Hepatocyte (in vitro differentiated cells): Measurements from ENCODE around the gene CRY1. TPM values are rescaled to one million over a fixed set of nuclear protein-coding genes. Genes with fewer than 3 reads are reported as not detected.

Source experiments
- DNase-seq: peaks from one replicate; pipeline ENCODE4 v3.0.0-alpha.2; 2016; ENCODE audit warnings: low spot score
- H2AFZ ChIP-seq: fragments of 200-600 bp; sonication (generic); 2 replicates; pipeline ENCODE4 v1.6.0; 2016; ENCODE audit warnings: antibody characterized with exemption, mild to moderate bottlenecking
- H3K27ac ChIP-seq: fragments of 200-600 bp; sonication (generic); 2 replicates; pipeline ENCODE4 v1.5.1; 2016; ENCODE audit warnings: mild to moderate bottlenecking
- H3K27me3 ChIP-seq: fragments of 200-600 bp; sonication (generic); 2 replicates; pipeline ENCODE4 v1.6.1; 2016
- H3K36me3 ChIP-seq: fragments of 200-600 bp; sonication (generic); replicated peaks from 2 replicates; pipeline ENCODE4 v1.5.1; 2016; ENCODE audit warnings: low read depth; ENCODE audit not compliant: insufficient read depth
- H3K4me1 ChIP-seq: fragments of 200-600 bp; sonication (generic); 2 replicates; pipeline ENCODE4 v1.5.1; 2016; ENCODE audit warnings: mild to moderate bottlenecking, moderate library complexity; ENCODE audit not compliant: insufficient read depth
- H3K4me2 ChIP-seq: fragments of 200-600 bp; sonication (generic); 2 replicates; pipeline ENCODE4 v1.6.0; 2016
- H3K4me3 ChIP-seq: fragments of 200-600 bp; sonication (generic); 2 replicates; pipeline ENCODE4 v1.5.1; 2016; ENCODE audit warnings: mild to moderate bottlenecking
- H3K79me2 ChIP-seq: fragments of 200-600 bp; sonication (generic); 2 replicates; pipeline ENCODE4 v1.6.0; 2017; ENCODE audit warnings: mild to moderate bottlenecking
- H3K9me2 ChIP-seq: fragments of 200-600 bp; sonication (generic); replicated peaks from 2 replicates; pipeline ENCODE4 v1.6.0; 2017; ENCODE audit warnings: mild to moderate bottlenecking; ENCODE audit not compliant: insufficient read depth
- H3K9me3 ChIP-seq: fragments of 200-600 bp; sonication (generic); 2 replicates; pipeline ENCODE4 v1.5.1; 2016; ENCODE audit warnings: low read depth, mild to moderate bottlenecking
- H4K20me1 ChIP-seq: fragments of 200-600 bp; sonication (generic); 2 replicates; pipeline ENCODE4 v1.6.0; 2016; ENCODE audit warnings: mild to moderate bottlenecking; ENCODE audit not compliant: insufficient read depth, poor library complexity, severe bottlenecking
- EZH2 ChIP-seq: fragments of 200-600 bp; sonication (generic); IDR thresholded peaks from 2 replicates; pipeline ENCODE4 v1.6.1; 2016; ENCODE audit warnings: antibody characterized with exemption, mild to moderate bottlenecking, borderline replicate concordance
- EZH2phosphoT487 ChIP-seq: fragments of 200-600 bp; sonication (generic); IDR thresholded peaks from one replicate; pipeline ENCODE4 v1.6.1; 2018; ENCODE audit warnings: antibody characterized with exemption, mild to moderate bottlenecking, low read depth, moderate library complexity; ENCODE audit not compliant: unreplicated experiment, severe bottlenecking
- WGBS: methylation state at CpG from one replicate; pipeline ENCODE4 v1.1.6; 2016; ENCODE audit warnings: low lambda C conversion rate; ENCODE audit errors: missing lambda C conversion rate; 5-methylcytosine and 5-hydroxymethylcytosine counted together
- polyA plus RNA-seq: library from polyadenylated mRNA; unstranded; fragments of >200 nt; fragmentation: Nextera tagmentation; extraction: Ambion mirVana; gene quantifications from 2 replicates; pipeline ENCODE4 v1.2.1, GENCODE V29; 2016
- total RNA-seq: library from RNA; depleted of rRNA; stranded (reverse); fragments of >200 nt; gene quantifications from 2 replicates; pipeline ENCODE4 v1.2.3, GENCODE V29; 2014
- TF ChIP-seq, protein P1 (sequence below): fragments of 200-600 bp; sonication (generic); IDR thresholded peaks from 2 replicates; pipeline ENCODE4 v1.5.1; 2016; ENCODE audit warnings: antibody characterized with exemption, mild to moderate bottlenecking; ENCODE audit not compliant: poor library complexity

CRY1 gene
- total and polyA plus RNA-seq, 2 experiments from 2014 or later = 29.1 to 34.6 TPM

DNA sequence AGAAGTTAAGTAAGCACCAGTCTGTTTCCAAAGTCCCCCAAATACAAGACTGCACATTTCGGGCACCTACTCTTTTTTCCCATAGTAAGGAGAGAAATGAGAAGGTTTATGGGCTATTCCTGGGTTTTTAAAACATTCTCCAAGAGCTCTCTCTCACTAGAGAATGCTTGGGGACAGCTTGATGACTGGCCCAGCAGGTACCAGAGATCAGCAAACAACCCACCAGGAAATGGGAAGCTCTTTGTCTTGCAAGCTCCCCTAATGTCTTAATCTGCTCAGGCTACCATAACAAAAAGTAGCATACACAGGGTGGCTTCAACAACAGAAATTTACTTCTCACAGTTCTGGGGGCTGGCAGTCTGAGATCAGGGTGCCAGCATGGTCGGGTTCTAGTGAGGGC lies 41.8 kb upstream of the CRY1 start:
- no peaks in the 10 kb centered on the region for H3K27me3 ChIP-seq
- no peak overlapping the region for H3K27ac ChIP-seq
- H3K36me3 ChIP-seq = no peaks in the 10 kb centered on the region
- H3K79me2 ChIP-seq = no peaks in the 10 kb centered on the region
- H3K9me3 ChIP-seq = no peaks in the 10 kb centered on the region
- no peaks in the 10 kb centered on the region for H4K20me1 ChIP-seq
- H3K4me2 ChIP-seq = no peak overlapping the region
- no peaks in the 10 kb centered on the region for H3K9me2 ChIP-seq
- H3K4me1 ChIP-seq = no peaks in the 10 kb centered on the region
- H3K4me3 ChIP-seq = no peak overlapping the region
- no peak for DNase-seq
- H2AFZ ChIP-seq = no peak overlapping the region
- 96% methylated on average over 2 of the region's 2 CpGs for WGBS
- TF ChIP-seq EZH2 (no peak), EZH2phosphoT487 (no peak)
- TF ChIP-seq, protein P1, sequence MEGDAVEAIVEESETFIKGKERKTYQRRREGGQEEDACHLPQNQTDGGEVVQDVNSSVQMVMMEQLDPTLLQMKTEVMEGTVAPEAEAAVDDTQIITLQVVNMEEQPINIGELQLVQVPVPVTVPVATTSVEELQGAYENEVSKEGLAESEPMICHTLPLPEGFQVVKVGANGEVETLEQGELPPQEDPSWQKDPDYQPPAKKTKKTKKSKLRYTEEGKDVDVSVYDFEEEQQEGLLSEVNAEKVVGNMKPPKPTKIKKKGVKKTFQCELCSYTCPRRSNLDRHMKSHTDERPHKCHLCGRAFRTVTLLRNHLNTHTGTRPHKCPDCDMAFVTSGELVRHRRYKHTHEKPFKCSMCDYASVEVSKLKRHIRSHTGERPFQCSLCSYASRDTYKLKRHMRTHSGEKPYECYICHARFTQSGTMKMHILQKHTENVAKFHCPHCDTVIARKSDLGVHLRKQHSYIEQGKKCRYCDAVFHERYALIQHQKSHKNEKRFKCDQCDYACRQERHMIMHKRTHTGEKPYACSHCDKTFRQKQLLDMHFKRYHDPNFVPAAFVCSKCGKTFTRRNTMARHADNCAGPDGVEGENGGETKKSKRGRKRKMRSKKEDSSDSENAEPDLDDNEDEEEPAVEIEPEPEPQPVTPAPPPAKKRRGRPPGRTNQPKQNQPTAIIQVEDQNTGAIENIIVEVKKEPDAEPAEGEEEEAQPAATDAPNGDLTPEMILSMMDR = no peak

DNA sequence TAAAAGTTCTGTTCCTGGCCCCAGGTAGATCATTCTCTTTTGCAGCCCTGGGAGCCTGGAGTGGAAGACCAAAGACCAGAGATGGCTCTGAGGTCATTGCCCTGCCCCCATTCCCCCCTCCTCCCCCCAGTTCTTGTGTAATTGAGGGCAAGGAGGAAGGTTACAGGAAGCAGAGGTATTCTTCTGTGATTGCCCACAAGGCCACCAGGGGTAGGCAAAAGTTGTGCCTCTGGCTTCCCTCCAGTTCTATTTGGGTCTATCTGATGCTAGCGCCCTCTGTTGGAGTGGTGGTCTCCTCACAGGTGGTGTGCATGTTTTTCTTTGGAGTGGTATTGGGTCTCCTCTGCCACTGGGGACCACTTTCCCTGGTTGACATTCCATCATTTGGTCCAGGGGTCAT lies 41.2 kb upstream of the CRY1 start:
- Histone ChIP-seq H3K4me3 (no peak overlapping the region), H3K4me2 (no peak overlapping the region), H3K9me2 (no peaks in the 10 kb centered on the region), H3K79me2 (no peaks in the 10 kb centered on the region), H2AFZ (no peak overlapping the region), H3K27me3 (no peaks in the 10 kb centered on the region), H3K36me3 (no peaks in the 10 kb centered on the region), H4K20me1 (no peaks in the 10 kb centered on the region), H3K27ac (no peak overlapping the region), H3K9me3 (no peaks in the 10 kb centered on the region), H3K4me1 (no peaks in the 10 kb centered on the region)
- DNase-seq = peak; percentile 16
- TF ChIP-seq, protein P1 = peak; percentile 12
- TF ChIP-seq EZH2phosphoT487 = no peak
- WGBS = 100% methylated on average over 1 of the region's 1 CpG

DNA sequence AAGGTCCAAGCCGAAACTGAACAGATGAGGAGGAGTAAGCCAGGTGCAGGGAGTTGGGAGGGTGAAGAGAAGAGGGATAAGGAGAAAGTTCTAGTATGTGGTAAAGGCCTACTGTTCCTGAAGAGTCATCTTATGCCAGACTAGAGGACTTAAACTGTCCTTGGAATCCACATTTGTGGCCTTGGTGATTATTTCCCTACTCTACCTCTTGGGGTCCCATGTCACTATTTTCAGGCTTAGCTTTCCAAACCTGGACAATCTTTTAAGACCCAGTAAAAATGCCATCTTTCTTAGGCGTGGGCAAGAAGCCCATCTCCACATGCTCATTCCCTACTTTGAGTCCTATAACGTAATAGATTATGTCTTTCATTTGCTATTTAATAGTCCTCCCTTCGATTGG lies 40.1 kb upstream of the CRY1 start:
- H3K9me2 ChIP-seq = no peaks in the 10 kb centered on the region
- no peak overlapping the region for H3K4me3 ChIP-seq
- H2AFZ ChIP-seq = no peak overlapping the region
- DNase-seq = no peak
- no peaks in the 10 kb centered on the region for H3K4me1 ChIP-seq
- TF ChIP-seq, protein P1 = peak; percentile 8
- TF ChIP-seq EZH2 = no peak
- H4K20me1 ChIP-seq = no peaks in the 10 kb centered on the region
- H3K79me2 ChIP-seq = no peaks in the 10 kb centered on the region
- 71% methylated on average over 4 of the region's 4 CpGs for WGBS
- no peaks in the 10 kb centered on the region for H3K36me3 ChIP-seq
- H3K9me3 ChIP-seq = no peaks in the 10 kb centered on the region
- H3K4me2 ChIP-seq = no peak overlapping the region
- no peaks in the 10 kb centered on the region for H3K27me3 ChIP-seq
- no peak overlapping the region for H3K27ac ChIP-seq
